Heart right ventricle (tissue), 16 donors: ENCODE measurements around the gene STK11. TPM values are rescaled to one million over a fixed set of nuclear protein-coding genes. Genes with fewer than 3 reads are reported as not detected.
A peak's percentile ranks its signal among the peaks of the same experiment; 100 is the strongest.

Experiments used
- ATAC-seq, 8 donors: fragments of 200-7000 bp; cut with Tn5 transposase; one replicate each; pipeline ENCODE4 v1.9.1; 2020; ENCODE audit warnings: mild to moderate bottlenecking in 8 of 8, moderate library complexity in 8 of 8, moderate number of reproducible peaks in 1 of 8
- DNase-seq, 2 donors: peaks; one replicate each; pipeline ENCODE4 v3.0.0-alpha.2; 2020
- H3K27ac ChIP-seq, 10 donors: fragments of 200-600 bp; sonication (generic) in 2 of 10; one replicate each; pipeline versions ENCODE4 v1.5.0 to v1.8.0; 2020 to 2022; ENCODE audit warnings: mild to moderate bottlenecking in 3 of 10
- H3K27me3 ChIP-seq, 7 donors: fragments of 200-600 bp; one replicate each; pipeline ENCODE4 v1.8.0; 2021 to 2022; ENCODE audit warnings: mild to moderate bottlenecking in 2 of 7
- H3K36me3 ChIP-seq, 9 donors: fragments of 200-600 bp; sonication (generic) in 1 of 9; one replicate each; pipeline versions ENCODE4 v1.5.0 to v1.8.0; 2020 to 2022; ENCODE audit warnings: mild to moderate bottlenecking in 2 of 9
- H3K4me1 ChIP-seq, 9 donors: fragments of 200-600 bp; sonication (generic) in 1 of 9; one replicate each; pipeline versions ENCODE4 v1.5.0 to v1.8.0; 2020 to 2022; ENCODE audit warnings: mild to moderate bottlenecking in 4 of 9
- H3K4me3 ChIP-seq, 10 donors: fragments of 200-600 bp; sonication (generic) in 2 of 10; one replicate each; pipeline versions ENCODE4 v1.5.0 to v1.8.0; 2020 to 2022; ENCODE audit warnings: mild to moderate bottlenecking in 7 of 10, moderate library complexity in 2 of 10
- H3K9me3 ChIP-seq, 11 donors: fragments of 200-600 bp in 10 of 11; sonication (generic) in 2 of 11; one replicate each; pipeline versions ENCODE4 v1.5.0 to v1.8.0; 2013 to 2022; ENCODE audit warnings: mild to moderate bottlenecking in 2 of 11, control low read depth in 1 of 11, moderate library complexity in 1 of 11
- whole genome bisulfite sequencing, 2 donors: extraction: QIAGEN DNeasy Blood & Tissue Kit; methylation state at CpG; one replicate each; pipeline ENCODE4 v1.1.7; 2013; ENCODE audit warnings: inconsistent platforms in 1 of 2; 5-methylcytosine and 5-hydroxymethylcytosine counted together
- intact Hi-C, 10 donors: fragments of 100-400 bp; cut with DNase I; formaldehyde crosslinking; loops; one replicate each; pipeline versions ENCODE4 v1.11.1 to v1.14.2; 2022
- polyA plus RNA-seq, 2 donors: library from polyadenylated mRNA; stranded (reverse); fragments of 200-250 nt; gene quantifications; one replicate each; pipeline ENCODE4 v1.2.3, GENCODE V29; 2013
- total RNA-seq, 10 donors: library from RNA; stranded (reverse); fragmentation: NEBNext Ultra II Directional in 3 of 10; extraction: Animal tissue kit (Norgen Biotek cat#: 25700) in 3 of 10; gene quantifications; one replicate each; pipeline versions ENCODE4 v1.2.1 to v1.2.4, GENCODE V29; 2021 to 2023
- TF ChIP-seq, protein P1 (sequence below), 9 donors: fragments of 200-600 bp; sonication (generic) in 2 of 9; IDR thresholded peaks; one replicate each; pipeline versions ENCODE4 v1.5.0 to v1.8.0; 2021 to 2022; ENCODE audit warnings: antibody characterized with exemption in 9 of 9, mild to moderate bottlenecking in 5 of 9, moderate library complexity in 1 of 9
- donor health status: Arrhythmogenic right ventricular cardiomyopathy.
- donor health status: ischemic (EF 13 %, LVEDD 7.1; RV severe dilation, severe dysfunction).
- donor health status: healthy with polysubstance abuse.
- donor health status: DM: no; HTN: yes; CAD: no.
- donor health status: DM: no; HTN: no; CAD: no.
- donor health status: ischemic (EF 25% LVEDD 6.9; RV normal size, moderate dysfunction).
- donor health status: ischemic (EF 25% LVEDD 5.7; RV mildly dilated, moderate dysfunction).
- donor health status: healthy.
- donor health status: DM: yes; HTN: yes; CAD: no.
- donor health status: Ischemic cardiomyopathy.
- donor health status: ischemic (EF 35%, LVEDD 5.7; RV mildly dilated, moderate dysfunction).
- donor health status: nonischemic (EF 11% LVEDD 7.7; RV severe dilation, severe dysfunction).
- donor health status: DM: yes; HTN: yes; CAD: no.
- donor health status: PGD.
- donor health status: ischemic (EF 29% LVEDD 5.4; RV normal size, mild dysfunction).
- donor health status: nonischemic (EF 23%, LVEDD 6.1; RV moderate dilation, normal function).

Gene STK11
- total and polyA plus RNA-seq, 12 donors: 41.1 to 71.6 (median 46.6) TPM

DNA sequence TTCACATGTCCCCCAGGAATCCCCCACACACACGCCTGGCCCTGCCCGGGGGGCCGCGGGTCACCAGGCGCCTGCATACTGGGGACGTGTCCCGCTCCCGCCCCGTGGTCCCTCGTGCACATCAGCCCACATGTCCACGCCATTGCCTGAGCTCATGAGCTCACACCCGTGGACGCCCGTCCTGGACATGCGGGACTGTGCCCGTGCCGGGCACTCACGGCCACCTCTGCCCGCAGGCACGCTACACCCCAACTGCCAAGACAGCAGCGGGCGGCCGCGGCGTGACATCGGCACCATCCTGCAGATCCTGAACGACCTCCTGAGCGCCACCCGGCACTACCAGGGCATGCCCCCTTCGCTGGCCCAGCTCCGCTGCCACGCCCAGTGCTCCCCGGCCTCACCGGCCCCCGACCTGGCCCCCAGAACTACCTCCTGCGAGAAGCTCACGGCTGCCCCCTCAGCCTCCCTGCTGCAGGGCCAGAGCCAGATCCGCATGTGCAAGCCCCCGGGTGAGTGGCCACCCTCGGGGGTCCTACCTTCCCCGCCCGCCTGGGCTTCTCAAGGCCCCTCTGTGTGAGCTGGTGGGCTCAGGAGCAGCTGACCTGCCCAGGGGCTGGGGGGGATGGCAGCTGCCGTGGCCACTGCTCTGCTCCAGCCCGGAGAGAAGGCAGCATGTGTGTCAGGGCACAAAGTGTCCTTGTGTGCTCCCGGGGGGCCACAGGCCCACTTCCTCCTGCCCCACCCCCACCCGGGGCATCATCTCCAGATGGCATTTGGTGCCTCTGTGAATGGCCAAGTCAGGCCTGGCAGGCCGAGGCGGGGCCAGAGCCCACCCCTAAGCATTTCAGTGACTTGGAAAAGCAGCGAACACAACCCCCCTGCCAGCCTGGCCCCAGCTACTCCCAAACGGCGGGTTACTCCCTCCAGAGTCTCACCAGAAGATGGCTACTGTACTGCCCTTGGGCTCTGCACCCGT, 49.9 kb downstream of the STK11 start:
- TF ChIP-seq, protein P1, sequence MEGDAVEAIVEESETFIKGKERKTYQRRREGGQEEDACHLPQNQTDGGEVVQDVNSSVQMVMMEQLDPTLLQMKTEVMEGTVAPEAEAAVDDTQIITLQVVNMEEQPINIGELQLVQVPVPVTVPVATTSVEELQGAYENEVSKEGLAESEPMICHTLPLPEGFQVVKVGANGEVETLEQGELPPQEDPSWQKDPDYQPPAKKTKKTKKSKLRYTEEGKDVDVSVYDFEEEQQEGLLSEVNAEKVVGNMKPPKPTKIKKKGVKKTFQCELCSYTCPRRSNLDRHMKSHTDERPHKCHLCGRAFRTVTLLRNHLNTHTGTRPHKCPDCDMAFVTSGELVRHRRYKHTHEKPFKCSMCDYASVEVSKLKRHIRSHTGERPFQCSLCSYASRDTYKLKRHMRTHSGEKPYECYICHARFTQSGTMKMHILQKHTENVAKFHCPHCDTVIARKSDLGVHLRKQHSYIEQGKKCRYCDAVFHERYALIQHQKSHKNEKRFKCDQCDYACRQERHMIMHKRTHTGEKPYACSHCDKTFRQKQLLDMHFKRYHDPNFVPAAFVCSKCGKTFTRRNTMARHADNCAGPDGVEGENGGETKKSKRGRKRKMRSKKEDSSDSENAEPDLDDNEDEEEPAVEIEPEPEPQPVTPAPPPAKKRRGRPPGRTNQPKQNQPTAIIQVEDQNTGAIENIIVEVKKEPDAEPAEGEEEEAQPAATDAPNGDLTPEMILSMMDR (IDR thresholded peaks at IDR 0.05): no peak
- DNase-seq (no peak), ATAC-seq (no peak)
- Histone ChIP-seq H3K36me3 (peaks cover 15 to 77% (median 50%) of the 10 kb centered on the region in 9 donors), H3K4me1 (peaks cover 47 to 97% (median 90%) of the 10 kb centered on the region in 9 donors), H3K27ac (peak overlapping the region in 9 of 10 donors; percentile 95 to 100 (median 100)), H3K4me3 (no peak overlapping the region), H3K27me3 (no peaks in the 10 kb centered on the region), H3K9me3 (no peaks in the 10 kb centered on the region)
- WGBS, 2 donors: 84 to 86% methylated on average over 51 to 52 of the region's 52 CpGs
- intact Hi-C loops: no loop called here

DNA sequence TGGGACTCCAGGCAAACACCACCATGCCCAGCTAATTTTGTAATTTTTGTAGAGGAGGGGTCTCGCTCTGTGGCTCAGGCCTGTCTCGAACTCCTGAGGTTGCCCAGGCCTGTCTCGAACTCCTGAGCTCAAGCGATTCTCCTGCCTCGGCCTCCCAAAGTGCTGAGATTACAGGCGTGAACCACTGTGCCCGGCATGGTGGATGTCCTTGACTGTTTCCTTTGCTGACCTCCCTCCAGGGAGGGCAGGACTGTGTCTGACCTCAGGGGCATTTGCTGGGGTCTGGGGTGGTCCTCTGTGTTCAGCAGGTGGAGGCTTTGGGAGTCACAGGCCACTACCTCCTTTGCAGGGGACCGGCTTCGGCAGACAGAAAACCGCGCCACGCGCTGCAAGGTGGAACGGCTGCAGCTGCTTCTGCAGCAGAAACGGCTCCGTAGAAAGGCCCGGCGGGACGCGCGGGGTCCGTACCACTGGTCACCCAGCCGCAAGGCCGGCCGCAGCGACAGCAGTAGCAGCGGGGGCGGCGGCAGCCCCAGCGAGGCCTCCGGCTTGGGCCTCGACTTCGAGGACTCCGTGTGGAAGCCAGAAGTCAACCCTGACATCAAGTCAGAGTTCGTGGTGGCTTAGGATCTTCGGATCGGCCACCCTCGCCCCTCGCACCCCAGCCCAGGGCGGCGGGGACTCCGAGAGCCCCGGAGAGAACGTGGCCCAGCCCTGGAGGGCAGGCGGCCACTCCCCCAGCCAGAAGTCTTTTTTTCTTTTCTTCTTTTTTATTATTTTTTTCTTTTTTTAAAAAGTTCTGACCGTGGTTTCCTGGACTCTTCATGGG, 51.3 kb downstream of the STK11 start:
- 76 to 84% methylated on average over 46 of the region's 46 CpGs for WGBS, 2 donors
- no peak for ATAC-seq
- no peak overlapping the region for H3K4me3 ChIP-seq
- H3K4me1 ChIP-seq: peaks cover 51 to 97% (median 93%) of the 10 kb centered on the region in 9 donors
- peak overlapping the region in 9 of 10 donors; percentile 29 to 100 (median 99) for H3K27ac ChIP-seq
- H3K27me3 ChIP-seq: no peaks in the 10 kb centered on the region
- peaks cover 15 to 63% (median 50%) of the 10 kb centered on the region in 9 donors for H3K36me3 ChIP-seq
- no peaks in the 10 kb centered on the region for H3K9me3 ChIP-seq
- intact Hi-C loops: no loop called here
- no peak for DNase-seq
- TF ChIP-seq, protein P1 (IDR thresholded peaks at IDR 0.05): no peak

DNA sequence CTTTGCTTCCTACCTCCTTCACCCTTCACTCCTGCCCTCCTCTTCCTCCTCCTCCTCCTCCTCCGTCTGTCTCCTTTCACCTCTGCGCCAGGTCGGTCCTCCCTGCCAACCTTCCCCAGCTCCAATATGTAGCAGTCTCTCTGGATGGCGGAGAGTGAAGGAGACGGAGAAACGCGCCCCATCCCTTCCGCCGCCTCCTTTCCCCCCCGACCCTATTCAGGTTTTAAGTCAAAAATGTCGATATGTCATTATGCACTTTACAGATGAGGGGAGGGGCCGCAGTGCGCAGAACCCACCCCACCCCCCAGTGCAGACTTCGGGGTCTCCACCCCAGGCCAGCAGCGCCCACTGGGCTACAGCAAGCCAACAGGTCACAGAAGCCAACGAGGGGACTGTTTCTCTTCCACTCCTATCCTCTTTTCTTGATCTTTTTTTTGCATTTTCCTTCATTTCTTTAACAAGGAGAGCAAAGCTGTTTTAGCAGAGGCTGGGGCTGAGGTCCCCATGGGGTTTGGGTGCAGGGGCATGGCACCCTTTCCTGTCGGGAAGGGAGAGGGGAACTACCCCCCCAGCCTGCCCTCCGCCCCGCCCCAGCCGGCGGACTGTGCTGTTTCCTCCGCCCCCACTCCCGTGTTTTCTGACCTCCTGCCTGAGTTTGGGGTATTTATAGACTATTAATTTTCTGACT, 52.0 kb downstream of the STK11 start:
- ATAC-seq (no peak), DNase-seq (no peak)
- Histone ChIP-seq H3K9me3 (no peaks in the 10 kb centered on the region), H3K27ac (peak overlapping the region; percentile 85 to 100 (median 98)), H3K4me1 (peaks cover 56 to 97% (median 95%) of the 10 kb centered on the region in 9 donors), H3K4me3 (peak overlapping the region in 3 of 10 donors; percentile 7 to 76 (median 11)), H3K36me3 (peaks cover 15 to 61% (median 48%) of the 10 kb centered on the region in 9 donors), H3K27me3 (no peaks in the 10 kb centered on the region)
- WGBS, 2 donors: 60 to 67% methylated on average over 23 of the region's 23 CpGs
- TF ChIP-seq, protein P1 (IDR thresholded peaks at IDR 0.05): no peak
- intact Hi-C loops: no loop called here

DNA sequence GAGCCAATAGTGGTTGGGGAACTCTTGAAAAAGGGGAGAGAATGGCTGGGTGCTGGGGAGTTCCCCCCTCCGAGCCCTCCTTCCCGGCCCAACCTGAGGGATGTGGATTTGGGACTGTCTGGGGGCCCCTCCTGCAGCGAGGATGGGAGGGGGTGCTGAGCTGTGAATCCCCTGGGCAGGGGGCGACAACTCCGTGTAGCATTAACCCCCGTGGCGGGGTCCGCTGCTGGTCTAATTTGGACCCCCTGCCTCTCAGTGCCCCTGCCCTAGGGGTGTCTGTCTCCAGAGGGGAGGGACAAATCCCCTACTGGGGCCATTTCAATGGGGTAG, 52.5 kb downstream of the STK11 start:
- peaks cover 15 to 61% (median 48%) of the 10 kb centered on the region in 9 donors for H3K36me3 ChIP-seq
- no peaks in the 10 kb centered on the region for H3K27me3 ChIP-seq
- 69 to 70% methylated on average over 8 of the region's 8 CpGs for WGBS, 2 donors
- intact Hi-C loops: no loop called here
- H3K4me3 ChIP-seq: peak overlapping the region in 5 of 10 donors; percentile 7 to 76 (median 11)
- H3K4me1 ChIP-seq: peaks cover 57 to 97% (median 93%) of the 10 kb centered on the region in 9 donors
- TF ChIP-seq, protein P1 (IDR thresholded peaks at IDR 0.05): no peak
- H3K27ac ChIP-seq: peak overlapping the region; percentile 85 to 100 (median 98)
- H3K9me3 ChIP-seq: no peaks in the 10 kb centered on the region
- ATAC-seq (no peak), DNase-seq (no peak)
